Neuronal stem cell (in vitro differentiated cells): ENCODE measurements around the gene PYY.
A peak's percentile ranks its signal among the peaks of the same experiment; 100 is the strongest.

Experiments
- DNase-seq: peaks from one replicate; pipeline ENCODE4 v3.0.0-alpha.2; 2013; ENCODE audit warnings: low spot score
- H2AFZ ChIP-seq: one replicate; pipeline ENCODE4 v1.6.1; 2013; ENCODE audit warnings: mild to moderate bottlenecking, low read length, inconsistent platforms
- H2AK5ac ChIP-seq: 2 replicates; pipeline ENCODE4 v1.6.1; 2013; ENCODE audit warnings: low read depth, mild to moderate bottlenecking, inconsistent platforms, low read length, moderate library complexity, mixed read lengths
- H2BK120ac ChIP-seq: 2 replicates; pipeline ENCODE4 v1.6.1; 2013; ENCODE audit warnings: low read depth, mild to moderate bottlenecking, inconsistent platforms, low read length, moderate library complexity, mixed read lengths
- H2BK12ac ChIP-seq: one replicate; pipeline ENCODE4 v1.6.1; 2013; ENCODE audit warnings: low read length, inconsistent platforms
- H2BK15ac ChIP-seq: 2 replicates; pipeline ENCODE4 v1.6.1; 2013; ENCODE audit warnings: mild to moderate bottlenecking, low read length, inconsistent platforms, mixed read lengths
- H2BK5ac ChIP-seq: one replicate; pipeline ENCODE4 v1.6.1; 2013; ENCODE audit warnings: inconsistent platforms, mild to moderate bottlenecking, low read length, moderate library complexity
- H3K14ac ChIP-seq: one replicate; pipeline ENCODE4 v1.6.1; 2013; ENCODE audit warnings: low read length, inconsistent platforms
- H3K18ac ChIP-seq: 2 replicates; pipeline ENCODE4 v1.6.1; 2013; ENCODE audit warnings: low read length, inconsistent platforms
- H3K23ac ChIP-seq: 2 replicates; pipeline ENCODE4 v1.6.1; 2013; ENCODE audit warnings: low read depth, mild to moderate bottlenecking, mixed read lengths, low read length, inconsistent platforms; ENCODE audit not compliant: poor library complexity
- H3K27ac ChIP-seq: replicated peaks from 3 replicates; pipeline ENCODE4 v1.5.1; 2013; ENCODE audit warnings: low read length, inconsistent platforms
- H3K27me3 ChIP-seq, 3 experiments: 2 replicates each; pipeline ENCODE4 v1.6.1; 2013; ENCODE audit warnings: low read length in 3 of 3, mild to moderate bottlenecking in 2 of 3, inconsistent platforms in 1 of 3, low read depth in 1 of 3, mixed read lengths in 1 of 3, moderate library complexity in 1 of 3; ENCODE audit not compliant: control insufficient read depth in 3 of 3, insufficient read depth in 3 of 3
- H3K36me3 ChIP-seq, 2 donors: replicated peaks in 1 of 2; 2 replicates each; pipeline ENCODE4 v1.6.1; 2013; ENCODE audit warnings: low read length in 2 of 2; ENCODE audit not compliant: control insufficient read depth in 2 of 2, insufficient read depth in 2 of 2
- H3K4ac ChIP-seq: 2 replicates; pipeline ENCODE4 v1.6.1; 2013; ENCODE audit warnings: inconsistent platforms, mild to moderate bottlenecking, low read length, moderate library complexity
- H3K4me1 ChIP-seq, 2 donors: 1 replicate in 1 of 2; 2 replicates in 1 of 2; pipeline ENCODE4 v1.6.1; 2013; ENCODE audit warnings: low read length in 2 of 2, low read depth in 1 of 2; ENCODE audit not compliant: control insufficient read depth in 2 of 2, insufficient read depth in 1 of 2
- H3K4me2 ChIP-seq: one replicate; pipeline ENCODE4 v1.6.1; 2013; ENCODE audit warnings: mild to moderate bottlenecking, low read length, inconsistent platforms; ENCODE audit not compliant: insufficient read depth, poor library complexity, severe bottlenecking
- H3K4me3 ChIP-seq, 2 donors: 2 replicates each; pipeline ENCODE4 v1.5.1; 2013; ENCODE audit warnings: low read length in 2 of 2, mild to moderate bottlenecking in 2 of 2, inconsistent platforms in 1 of 2, moderate library complexity in 1 of 2
- H3K79me1 ChIP-seq: one replicate; pipeline ENCODE4 v1.6.1; 2013; ENCODE audit warnings: low read depth, mild to moderate bottlenecking, inconsistent platforms, low read length, moderate library complexity
- H3K9ac ChIP-seq: one replicate; pipeline ENCODE4 v1.6.1; 2013; ENCODE audit warnings: mild to moderate bottlenecking, low read depth, low read length, inconsistent platforms; ENCODE audit not compliant: poor library complexity
- H3K9me3 ChIP-seq, 2 donors: replicated peaks in 1 of 2; 2 replicates each; pipeline versions ENCODE3 to v1.6.1; 2013; ENCODE audit warnings: low read length in 2 of 2, mild to moderate bottlenecking in 2 of 2, inconsistent platforms in 1 of 2, low read depth in 1 of 2, mixed read lengths in 1 of 2, moderate library complexity in 1 of 2; ENCODE audit not compliant: control insufficient read depth in 2 of 2, insufficient read depth in 1 of 2
- H4K8ac ChIP-seq: one replicate; pipeline ENCODE4 v1.6.1; 2013; ENCODE audit warnings: low read depth, mild to moderate bottlenecking, inconsistent platforms, low read length, moderate library complexity
- H4K91ac ChIP-seq: one replicate; pipeline ENCODE4 v1.6.1; 2013; ENCODE audit warnings: low read length, low read depth, mild to moderate bottlenecking, inconsistent platforms; ENCODE audit not compliant: poor library complexity
- WGBS, 2 donors: extraction: QIAGEN DNeasy Blood & Tissue Kit; methylation state at CpG; one replicate each; pipeline ENCODE4 v1.1.7; 2013; ENCODE audit warnings: missing lambda C conversion rate in 2 of 2, mixed read lengths in 1 of 2; ENCODE audit not compliant: insufficient read length in 2 of 2, insufficient replicate concordance in 1 of 2; ENCODE audit errors: extremely low coverage in 2 of 2; 5-methylcytosine and 5-hydroxymethylcytosine counted together

PYY gene

DNA sequence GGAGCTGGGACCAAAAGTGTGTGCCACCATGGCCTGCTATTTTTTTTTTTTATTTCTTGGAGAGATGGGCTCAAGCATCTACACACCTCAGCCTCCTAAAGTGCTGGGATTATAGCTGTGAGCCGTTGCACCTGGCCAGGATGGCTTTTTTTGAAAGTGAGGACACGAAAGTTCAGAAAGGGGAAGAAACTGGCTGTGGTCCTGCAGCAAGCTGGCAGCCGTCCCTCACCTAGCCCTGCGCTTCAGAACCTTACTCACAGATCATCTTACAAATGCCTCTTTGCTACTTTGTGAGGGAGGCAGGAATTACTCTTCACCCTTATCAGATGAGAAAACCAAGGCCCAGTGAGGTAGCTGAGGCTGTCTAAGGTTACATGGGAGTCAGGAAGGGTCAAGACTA lies 7.0 kb downstream of the PYY start:
- no peak overlapping the region for H3K4me2 ChIP-seq
- H3K27ac ChIP-seq: no peak overlapping the region
- H2BK5ac ChIP-seq: no peak overlapping the region
- H3K18ac ChIP-seq: peak overlapping the region; percentile 40
- no peak overlapping the region for H2AK5ac ChIP-seq
- no peaks in the 10 kb centered on the region for H3K79me1 ChIP-seq
- WGBS, 2 donors: no CpG with 5 or more reads among the region's 4 CpGs
- peaks cover 0 to 68% (median 12%) of the 10 kb centered on the region in 3 experiments for H3K27me3 ChIP-seq
- H3K14ac ChIP-seq: no peak overlapping the region
- no peak overlapping the region for H3K9ac ChIP-seq
- H2BK12ac ChIP-seq: no peak overlapping the region
- no peak overlapping the region for H4K91ac ChIP-seq
- no peak for DNase-seq
- no peak overlapping the region for H3K4ac ChIP-seq
- H2BK15ac ChIP-seq: no peak overlapping the region
- no peaks in the 10 kb centered on the region for H3K9me3 ChIP-seq
- no peak overlapping the region for H3K4me3 ChIP-seq
- H2BK120ac ChIP-seq: no peak overlapping the region
- no peaks in the 10 kb centered on the region for H3K36me3 ChIP-seq
- no peak overlapping the region for H2AFZ ChIP-seq
- H3K23ac ChIP-seq: no peak overlapping the region
- no peak overlapping the region for H4K8ac ChIP-seq
- peaks cover 2 to 13% of the 10 kb centered on the region in 2 donors for H3K4me1 ChIP-seq

DNA sequence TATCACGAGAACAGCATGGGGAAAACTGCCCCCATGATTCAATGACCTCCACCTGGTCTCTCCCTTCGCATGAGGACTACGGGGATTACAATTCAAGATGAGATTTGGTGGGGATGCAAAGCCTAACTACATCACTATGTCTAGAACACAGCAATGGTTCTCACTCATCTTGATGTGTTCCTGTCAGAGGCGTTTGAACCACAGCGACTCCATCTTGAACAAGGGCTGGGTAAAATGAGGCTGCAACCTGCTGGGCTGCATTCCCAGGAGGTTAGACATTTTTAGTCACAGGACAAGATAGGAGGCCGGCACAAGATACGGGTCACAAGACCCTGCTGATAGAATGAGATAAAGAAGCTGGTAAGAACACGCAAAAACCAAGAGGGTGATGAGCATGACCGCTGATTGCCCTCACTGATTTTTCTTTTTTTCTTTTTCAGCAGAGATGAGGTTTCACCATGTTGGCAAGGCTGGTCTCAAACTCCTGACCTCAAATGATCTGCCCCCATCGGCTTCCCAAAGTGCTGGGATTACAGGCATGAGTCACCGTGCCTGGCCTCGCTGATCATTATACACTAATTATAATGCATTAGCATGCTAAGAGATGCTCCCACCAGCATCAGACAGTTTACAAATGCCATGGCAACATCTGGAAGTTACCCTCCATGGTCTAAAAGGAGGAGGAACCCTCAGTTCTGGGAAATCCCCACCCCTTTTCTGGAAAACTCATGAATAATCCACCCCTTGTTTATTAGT lies 8.5 kb downstream of the PYY start:
- H3K9me3 ChIP-seq: no peaks in the 10 kb centered on the region
- no peaks in the 10 kb centered on the region for H3K36me3 ChIP-seq
- H2AK5ac ChIP-seq: no peak overlapping the region
- H4K91ac ChIP-seq: no peak overlapping the region
- H3K4ac ChIP-seq: no peak overlapping the region
- no peak overlapping the region for H2BK15ac ChIP-seq
- no peaks in the 10 kb centered on the region for H3K79me1 ChIP-seq
- H3K4me1 ChIP-seq: peaks cover 3 to 13% of the 10 kb centered on the region in 2 donors
- H2BK12ac ChIP-seq: no peak overlapping the region
- no peak overlapping the region for H3K23ac ChIP-seq
- H3K18ac ChIP-seq: no peak overlapping the region
- no peak overlapping the region for H3K4me3 ChIP-seq
- H3K27me3 ChIP-seq: peaks cover 0 to 62% (median 2%) of the 10 kb centered on the region in 3 experiments
- WGBS, 2 donors: no CpG with 5 or more reads among the region's 12 CpGs
- no peak overlapping the region for H3K27ac ChIP-seq
- H2BK5ac ChIP-seq: no peak overlapping the region
- H4K8ac ChIP-seq: no peak overlapping the region
- no peak overlapping the region for H2BK120ac ChIP-seq
- H3K9ac ChIP-seq: no peak overlapping the region
- H3K14ac ChIP-seq: no peak overlapping the region
- H2AFZ ChIP-seq: no peak overlapping the region
- no peak overlapping the region for H3K4me2 ChIP-seq
- no peak for DNase-seq

DNA sequence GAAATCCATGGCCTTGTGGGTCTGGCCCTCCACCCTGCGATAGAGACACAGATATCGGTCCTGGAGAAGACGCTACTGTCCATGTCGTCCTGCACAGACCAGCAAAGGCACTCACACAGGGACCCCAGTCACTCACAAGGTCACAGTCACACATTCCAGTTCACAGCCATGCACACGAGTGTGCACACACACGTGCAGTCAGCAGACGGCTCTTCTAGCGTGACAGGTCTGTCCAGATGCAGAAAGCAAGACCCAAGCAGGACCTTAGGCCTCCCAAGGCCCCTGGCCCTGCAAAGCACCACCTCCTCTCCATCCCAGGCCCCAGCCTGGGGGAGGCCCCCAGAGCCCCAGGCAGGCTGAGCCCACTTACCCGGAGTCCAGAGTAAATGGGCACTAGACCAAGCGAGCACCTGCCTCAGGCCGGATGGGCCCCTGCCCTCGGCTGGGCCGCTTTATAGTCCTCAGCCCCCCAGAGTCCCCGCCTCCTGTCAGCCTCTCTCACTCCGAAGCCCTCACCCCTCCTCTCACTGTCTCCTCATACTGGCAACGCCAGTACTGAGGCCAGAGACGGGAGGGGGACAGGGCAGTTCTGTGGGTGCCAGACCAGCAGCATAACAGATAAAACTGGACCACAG lies 11.6 kb downstream of the PYY start, which contains the start of gene PPY:
Gene PPY (minus strand): TSS at position 426 of the 635 bp plus-strand sequence. CDS start 822 bp downstream, outside the sequence.
- Histone ChIP-seq H2BK15ac (peak within 1 kb of the TSS; percentile 56), H3K14ac (no peak within 1 kb of the TSS), H4K8ac (no peak within 1 kb of the TSS), H3K4me2 (no peak within 1 kb of the TSS), H3K79me1 (no peaks in the 10 kb centered on the region), H3K36me3 (no peaks in the 10 kb centered on the region), H2BK120ac (no peak within 1 kb of the TSS), H3K4me1 (peaks cover 5 to 13% of the 10 kb centered on the region in 2 donors), H3K9me3 (no peaks in the 10 kb centered on the region), H3K27me3 (peaks cover 0 to 50% (median 0%) of the 10 kb centered on the region in 3 experiments), H3K27ac (no peak within 1 kb of the TSS), H3K4ac (no peak within 1 kb of the TSS), H3K23ac (peak within 1 kb of the TSS; percentile 3), H2AK5ac (peak within 1 kb of the TSS; percentile 57), H3K9ac (peak within 1 kb of the TSS; percentile 33), H2AFZ (no peak within 1 kb of the TSS), H3K18ac (peak within 1 kb of the TSS; percentile 57), H3K4me3 (no peak within 1 kb of the TSS), H2BK5ac (peak within 1 kb of the TSS; percentile 33), H4K91ac (peak within 1 kb of the TSS; percentile 16), H2BK12ac (peak within 1 kb of the TSS; percentile 6)
- no CpG with 5 or more reads among the region's 17 CpGs for WGBS, 2 donors
- no peak for DNase-seq

GRCh38 chr17:43940630-43941029 lies 13.1 kb downstream of the PYY start:
- H3K23ac ChIP-seq: peak overlapping the region; percentile 6
- peaks cover 0 to 48% (median 0%) of the 10 kb centered on the region in 3 experiments for H3K27me3 ChIP-seq
- no CpG with 5 or more reads among the region's 7 CpGs for WGBS, 2 donors

More at GRCh38 chr17:43940630-43941029, 13.1 kb downstream of the PYY start:
- peaks cover 0 to 7% of the 10 kb centered on the region in 2 donors for H3K4me1 ChIP-seq
- no peak overlapping the region for H3K4ac ChIP-seq
- H2BK120ac ChIP-seq: no peak overlapping the region
- H3K27ac ChIP-seq: no peak overlapping the region
- H3K79me1 ChIP-seq: no peaks in the 10 kb centered on the region
- no peak overlapping the region for H3K4me2 ChIP-seq
- H3K18ac ChIP-seq: peak overlapping the region; percentile 15
- peak overlapping the region; percentile 33 for H2BK5ac ChIP-seq
- no peak overlapping the region for H4K8ac ChIP-seq
- H2BK15ac ChIP-seq: peak overlapping the region; percentile 40
- no peaks in the 10 kb centered on the region for H3K36me3 ChIP-seq
- H4K91ac ChIP-seq: no peak overlapping the region
- H3K9ac ChIP-seq: peak overlapping the region; percentile 34
- DNase-seq: peak; percentile 39
- no peak overlapping the region for H3K4me3 ChIP-seq
- H3K9me3 ChIP-seq: no peaks in the 10 kb centered on the region
- H2BK12ac ChIP-seq: no peak overlapping the region
- no peak overlapping the region for H3K14ac ChIP-seq
- no peak overlapping the region for H2AFZ ChIP-seq
- peak overlapping the region; percentile 69 for H2AK5ac ChIP-seq
